Stimulated activated CD8-positive, alpha-beta memory T cell treated with anti-CD3 and anti-CD28 coated beads, Interleukin-15, amount 100 ng/mL, for 4 hours (primary cell): ENCODE data around the gene HVCN1.
"Not testable (repeated sequence)": the region's sequence is repeated elsewhere in the genome, so short reads cannot be mapped to it uniquely, and the experiment has no call there.

Experiments used
- DNase-seq, 2 donors: peaks; one replicate each; pipeline ENCODE4 v3.0.0-alpha.2; 2020; ENCODE audit warnings: low read depth in 2 of 2

Gene HVCN1

GRCh38 chr12:110619534-110619953 lies 69.4 kb downstream of the HVCN1 start:
- DNase-seq = no peak

- DNase-seq = no peak
Measured at GRCh38 chr12:110616471-110617115, 72.3 kb downstream of the HVCN1 start.

- no peak for DNase-seq
Measured at GRCh38 chr12:110615171-110615570, 73.7 kb downstream of the HVCN1 start.

- peak; percentile 91 to 92 for DNase-seq
Measured at GRCh38 chr12:110613771-110614684, 74.9 kb downstream of the HVCN1 start, which contains the start of gene TCTN1. Gene TCTN1, plus strand, starts transcription at chr12:110614129. Its CDS starts 54 bp downstream, at chr12:110614183.

- DNase-seq = no peak
Measured at GRCh38 chr12:110613071-110613770, 75.7 kb downstream of the HVCN1 start.

- no peak for DNase-seq
Measured at GRCh38 chr12:110606253-110606611, 82.7 kb downstream of the HVCN1 start.

GRCh38 chr12:110602085-110602814 lies 86.7 kb downstream of the HVCN1 start:
- DNase-seq = not testable (repeated sequence)

- DNase-seq = no peak
Measured at GRCh38 chr12:110600254-110600653, 88.7 kb downstream of the HVCN1 start.

- DNase-seq = no peak
Measured at GRCh38 chr12:110599334-110599733, 89.6 kb downstream of the HVCN1 start.
